BLaER1 (cell line): ENCODE measurements around the gene TOR1B.

Experiments
- H3K27ac ChIP-seq: shearing (Covaris generic); formaldehyde crosslinking; 2 replicates; pipeline ENCODE4 v1.8.1; 2022
- H3K27me3 ChIP-seq: shearing (Covaris generic); formaldehyde crosslinking; 2 replicates; pipeline ENCODE4 v1.8.1; 2022
- H3K36me3 ChIP-seq: shearing (Covaris generic); formaldehyde crosslinking; 2 replicates; pipeline ENCODE4 v1.8.1; 2022
- H3K4me1 ChIP-seq: shearing (Covaris generic); formaldehyde crosslinking; 2 replicates; pipeline ENCODE4 v1.8.1; 2022
- H3K4me2 ChIP-seq: shearing (Covaris generic); formaldehyde crosslinking; 2 replicates; pipeline ENCODE4 v1.8.1; 2022
- H3K4me3 ChIP-seq: shearing (Covaris generic); formaldehyde crosslinking; 2 replicates; pipeline ENCODE4 v1.8.1; 2022
- H3K9ac ChIP-seq: shearing (Covaris generic); formaldehyde crosslinking; 2 replicates; pipeline ENCODE4 v1.8.1; 2022
- H3K9me3 ChIP-seq: shearing (Covaris generic); formaldehyde crosslinking; 2 replicates; pipeline ENCODE4 v1.8.1; 2022
- H4K20me1 ChIP-seq: shearing (Covaris generic); formaldehyde crosslinking; 2 replicates; pipeline ENCODE4 v1.8.1; 2022
- Cebpa-rat ChIP-seq: shearing (Covaris generic); IDR thresholded peaks from 2 replicates; pipeline ENCODE4 v1.8.1; 2022

The TOR1B gene

GRCh38 chr9:129826759-129827158 lies 23.8 kb downstream of the TOR1B start:
- Histone ChIP-seq H3K9ac (no peak overlapping the region), H3K27me3 (no peaks in the 10 kb centered on the region), H3K4me1 (peaks cover 31% of the 10 kb centered on the region), H3K4me3 (no peak overlapping the region), H3K9me3 (no peaks in the 10 kb centered on the region), H3K4me2 (no peak overlapping the region), H3K36me3 (peaks cover 67% of the 10 kb centered on the region), H4K20me1 (peaks cover 8% of the 10 kb centered on the region), H3K27ac (no peak overlapping the region)
- no peak for TF ChIP-seq Cebpa-rat

- Histone ChIP-seq H3K27me3 (no peaks in the 10 kb centered on the region), H3K27ac (no peak overlapping the region), H3K4me3 (no peak overlapping the region), H4K20me1 (peaks cover 1% of the 10 kb centered on the region), H3K9ac (no peak overlapping the region), H3K36me3 (peaks cover 68% of the 10 kb centered on the region), H3K4me1 (peaks cover 18% of the 10 kb centered on the region), H3K4me2 (peak overlapping the region; percentile 31), H3K9me3 (no peaks in the 10 kb centered on the region)
- TF ChIP-seq Cebpa-rat: no peak
Measured at GRCh38 chr9:129828051-129828450, 25.1 kb downstream of the TOR1B start.

GRCh38 chr9:129828969-129829368 lies 26.0 kb downstream of the TOR1B start:
- H3K9ac ChIP-seq: no peak overlapping the region
- H3K4me3 ChIP-seq: no peak overlapping the region
- H3K36me3 ChIP-seq: peaks cover 73% of the 10 kb centered on the region
- H4K20me1 ChIP-seq: 0 out of 2 replicates have a peak, but pooled peaks cover 6% of the 10 kb centered on the region
- H3K9me3 ChIP-seq: no peaks in the 10 kb centered on the region
- no peak overlapping the region for H3K4me2 ChIP-seq
- H3K27ac ChIP-seq: no peak overlapping the region
- H3K4me1 ChIP-seq: peaks cover 24% of the 10 kb centered on the region
- no peak for TF ChIP-seq Cebpa-rat
- H3K27me3 ChIP-seq: no peaks in the 10 kb centered on the region

GRCh38 chr9:129832982-129833381 lies 30.0 kb downstream of the TOR1B start:
- Histone ChIP-seq H3K27me3 (no peaks in the 10 kb centered on the region), H4K20me1 (peaks cover 30% of the 10 kb centered on the region), H3K9me3 (no peaks in the 10 kb centered on the region), H3K9ac (no peak overlapping the region), H3K4me2 (no peak overlapping the region), H3K36me3 (peaks cover 56% of the 10 kb centered on the region), H3K27ac (no peak overlapping the region), H3K4me3 (no peak overlapping the region), H3K4me1 (peaks cover 34% of the 10 kb centered on the region)
- TF ChIP-seq Cebpa-rat: no peak

GRCh38 chr9:129834489-129835127 lies 31.6 kb downstream of the TOR1B start:
- peaks cover 46% of the 10 kb centered on the region for H4K20me1 ChIP-seq
- peaks cover 38% of the 10 kb centered on the region for H3K4me1 ChIP-seq
- no peaks in the 10 kb centered on the region for H3K27me3 ChIP-seq
- H3K27ac ChIP-seq: peak overlapping the region; percentile 73
- H3K4me2 ChIP-seq: peak overlapping the region; percentile 93
- peaks cover 40% of the 10 kb centered on the region for H3K36me3 ChIP-seq
- H3K9ac ChIP-seq: peak overlapping the region; percentile 84
- peak overlapping the region; percentile 86 for H3K4me3 ChIP-seq
- TF ChIP-seq Cebpa-rat: no peak
- no peaks in the 10 kb centered on the region for H3K9me3 ChIP-seq

GRCh38 chr9:129835128-129835859 lies 32.3 kb downstream of the TOR1B start, which contains the start of the genes C9orf78 and USP20:
Gene C9orf78, minus strand, starts transcription at chr9:129835275. Its CDS starts 54 bp downstream, at chr9:129835221.
Gene USP20, plus strand, starts transcription at chr9:129835458. Its CDS starts 17,098 bp downstream, at chr9:129852556.
- H3K4me1 ChIP-seq: peaks cover 45% of the 10 kb centered on the region
- peak within 1 kb of the TSS; percentile 84 for H3K9ac ChIP-seq
- H4K20me1 ChIP-seq: peaks cover 53% of the 10 kb centered on the region
- H3K27ac ChIP-seq: peak within 1 kb of the TSS; percentile 78
- H3K36me3 ChIP-seq: peaks cover 33% of the 10 kb centered on the region
- no peaks in the 10 kb centered on the region for H3K27me3 ChIP-seq
- peak within 1 kb of the TSS; percentile 86 for H3K4me3 ChIP-seq
- peak within 1 kb of the TSS; percentile 93 for H3K4me2 ChIP-seq
- TF ChIP-seq Cebpa-rat: no peak
- H3K9me3 ChIP-seq: no peaks in the 10 kb centered on the region

GRCh38 chr9:129835860-129836223 lies 32.9 kb downstream of the TOR1B start:
- H3K27ac ChIP-seq: peak overlapping the region; percentile 78
- H3K27me3 ChIP-seq: no peaks in the 10 kb centered on the region
- H3K9me3 ChIP-seq: no peaks in the 10 kb centered on the region
- H3K4me3 ChIP-seq: peak overlapping the region; percentile 86
- peaks cover 48% of the 10 kb centered on the region for H3K4me1 ChIP-seq
- H3K9ac ChIP-seq: peak overlapping the region; percentile 84
- H3K36me3 ChIP-seq: peaks cover 27% of the 10 kb centered on the region
- TF ChIP-seq Cebpa-rat: no peak
- H3K4me2 ChIP-seq: peak overlapping the region; percentile 88
- H4K20me1 ChIP-seq: peaks cover 58% of the 10 kb centered on the region

GRCh38 chr9:129836311-129837007 lies 33.5 kb downstream of the TOR1B start:
- TF ChIP-seq Cebpa-rat: no peak
- peak overlapping the region; percentile 84 for H3K9ac ChIP-seq
- H3K36me3 ChIP-seq: peaks cover 23% of the 10 kb centered on the region
- H3K9me3 ChIP-seq: no peaks in the 10 kb centered on the region
- peak overlapping the region; percentile 86 for H3K4me3 ChIP-seq
- H4K20me1 ChIP-seq: peaks cover 64% of the 10 kb centered on the region
- peak overlapping the region; percentile 88 for H3K4me2 ChIP-seq
- no peaks in the 10 kb centered on the region for H3K27me3 ChIP-seq
- no peak overlapping the region for H3K27ac ChIP-seq
- H3K4me1 ChIP-seq: peaks cover 48% of the 10 kb centered on the region

- H3K27ac ChIP-seq: no peak overlapping the region
- no peak overlapping the region for H3K4me3 ChIP-seq
- H4K20me1 ChIP-seq: peaks cover 69% of the 10 kb centered on the region
- peak overlapping the region; percentile 83 for H3K4me2 ChIP-seq
- H3K36me3 ChIP-seq: 0 out of 2 replicates have a peak, but pooled peaks cover 8% of the 10 kb centered on the region
- peak overlapping the region; percentile 32; the same call in 1 of the 2 replicates for H3K9ac ChIP-seq
- no peaks in the 10 kb centered on the region for H3K9me3 ChIP-seq
- no peak for TF ChIP-seq Cebpa-rat
- peaks cover 43% of the 10 kb centered on the region for H3K4me1 ChIP-seq
- no peaks in the 10 kb centered on the region for H3K27me3 ChIP-seq
Measured at GRCh38 chr9:129838707-129839259, 35.8 kb downstream of the TOR1B start.
